ENCODE data around the gene TTC3. TPM values are rescaled to one million over a fixed set of nuclear protein-coding genes. Genes with fewer than 3 reads are reported as not detected.

TTC3 gene
- total RNA-seq, 2 experiments from 2014 or later = 75.4 to 85.6 TPM

- Mint-ChIP-seq H3K36me3 (peaks cover 16% of the 10 kb centered on the region), H3K4me3 (no peak overlapping the region), H3K9me3 (no peaks in the 10 kb centered on the region), H3K4me1 (peaks cover 11% of the 10 kb centered on the region), H3K27me3 (no peaks in the 10 kb centered on the region), H3K27ac (no peak overlapping the region)
- ATAC-seq (ENCODE audit: low read depth) (no peak), DNase-seq (no peak)
- POLR2A ChIA-PET = no interaction called here
Observed at GRCh38 chr21:37202221-37203110, 129.4 kb downstream of the TTC3 start.

DNA sequence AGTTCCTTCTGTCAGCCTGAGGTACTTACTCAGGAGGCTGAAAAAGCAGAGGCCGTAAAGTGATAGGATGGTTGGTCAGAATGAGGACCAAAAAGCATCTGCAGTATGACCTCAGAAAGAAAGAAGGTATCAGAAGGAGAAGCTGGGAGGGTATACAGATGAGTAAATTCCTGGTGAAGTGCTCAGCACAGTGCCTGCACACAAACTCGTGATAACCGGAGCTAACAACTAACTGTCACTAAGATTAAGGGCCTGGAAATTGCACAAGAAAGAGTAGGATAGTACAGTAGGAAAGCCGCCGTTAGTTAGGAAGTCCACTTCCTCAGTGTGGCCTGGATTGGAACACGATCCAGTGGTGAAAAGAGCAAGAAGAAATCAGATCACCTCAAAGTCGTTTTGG lies 131.5 kb downstream of the TTC3 start:
- Mint-ChIP-seq H3K27ac (no peak overlapping the region), H3K9me3 (peaks cover 1% of the 10 kb centered on the region), H3K4me3 (no peak overlapping the region), H3K36me3 (peaks cover 13% of the 10 kb centered on the region), H3K27me3 (no peaks in the 10 kb centered on the region), H3K4me1 (peaks cover 21% of the 10 kb centered on the region)
- DNase-seq (no peak), ATAC-seq (ENCODE audit: low read depth) (no peak)
- POLR2A ChIA-PET = no interaction called here

DNA sequence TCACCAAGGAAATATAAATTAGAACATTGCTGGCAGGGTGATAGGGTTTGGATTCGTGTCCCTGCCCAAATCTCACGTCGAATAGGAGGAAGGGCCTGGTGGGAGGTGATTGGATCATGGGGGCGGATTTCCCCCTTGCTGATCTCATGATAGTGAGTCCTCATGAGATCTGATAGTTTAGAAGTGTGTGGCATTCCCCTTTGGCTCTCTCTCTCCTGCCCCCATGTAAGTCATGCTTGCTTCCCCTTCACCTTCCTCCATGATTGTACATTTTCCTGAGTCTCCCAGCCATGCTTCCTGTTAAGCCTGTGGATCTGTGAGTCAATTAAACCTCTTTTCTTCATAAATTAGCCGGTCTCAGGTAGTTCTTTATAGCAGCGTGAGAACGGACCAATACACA lies 133.4 kb downstream of the TTC3 start:
- H3K27ac Mint-ChIP-seq = no peak overlapping the region

GRCh38 chr21:37207441-37208009 lies 134.5 kb downstream of the TTC3 start:
- Mint-ChIP-seq H3K27ac (peak overlapping the region; percentile 91), H3K4me1 (peaks cover 22% of the 10 kb centered on the region), H3K9me3 (peaks cover 5% of the 10 kb centered on the region), H3K4me3 (peak overlapping the region; percentile 76), H3K27me3 (peaks cover 2% of the 10 kb centered on the region), H3K36me3 (peaks cover 12% of the 10 kb centered on the region)
- POLR2A ChIA-PET = interaction anchor here (0.7 to 2.7 kb wide), 4 partner anchors 12 to 356 kb away, joined by 3 to 16 read pairs (median 4); partner anchors contain the start of gene DYRK1A
- DNase-seq (peak; percentile 49), ATAC-seq (ENCODE audit: low read depth) (peak; percentile 62)

More for the DNA sequence above, 133.4 kb downstream of the TTC3 start:
- Mint-ChIP-seq H3K4me1 (peaks cover 22% of the 10 kb centered on the region), H3K4me3 (no peak overlapping the region), H3K9me3 (peaks cover 4% of the 10 kb centered on the region), H3K27me3 (peaks cover 2% of the 10 kb centered on the region), H3K36me3 (peaks cover 14% of the 10 kb centered on the region)
- POLR2A ChIA-PET = interaction anchor here (2.7 kb wide), 1 partner anchor 13 kb away, joined by 16 read pairs; no protein-coding TSS in a partner anchor
- ATAC-seq (ENCODE audit: low read depth) (no peak), DNase-seq (no peak)

GRCh38 chr21:37208056-37208721 lies 135.1 kb downstream of the TTC3 start:
- peak; percentile 52 for DNase-seq
- H3K27ac Mint-ChIP-seq = peak overlapping the region; percentile 91
- H3K9me3 Mint-ChIP-seq = peaks cover 7% of the 10 kb centered on the region
- ATAC-seq (ENCODE audit: low read depth) = peak; percentile 83
- peak overlapping the region; percentile 76 for H3K4me3 Mint-ChIP-seq
- POLR2A ChIA-PET = interaction anchor here (0.7 to 2.7 kb wide), 4 partner anchors 12 to 355 kb away, joined by 3 to 16 read pairs (median 4); partner anchors contain the start of gene DYRK1A
- peaks cover 22% of the 10 kb centered on the region for H3K4me1 Mint-ChIP-seq
- peaks cover 8% of the 10 kb centered on the region for H3K36me3 Mint-ChIP-seq
- H3K27me3 Mint-ChIP-seq = peaks cover 4% of the 10 kb centered on the region

- peaks cover 7% of the 10 kb centered on the region for H3K9me3 Mint-ChIP-seq
- H3K4me3 Mint-ChIP-seq = no peak overlapping the region
- POLR2A ChIA-PET = interaction anchor here (0.9 to 2.7 kb wide), 2 partner anchors 11 to 51 kb away, joined by 3 to 16 read pairs; no protein-coding TSS in a partner anchor
- H3K36me3 Mint-ChIP-seq = peaks cover 8% of the 10 kb centered on the region
- ATAC-seq (ENCODE audit: low read depth) = no peak
- H3K27me3 Mint-ChIP-seq = peaks cover 4% of the 10 kb centered on the region
- H3K4me1 Mint-ChIP-seq = peaks cover 22% of the 10 kb centered on the region
- peak overlapping the region; percentile 91 for H3K27ac Mint-ChIP-seq
- DNase-seq = no peak
Observed at GRCh38 chr21:37208741-37209225, 135.7 kb downstream of the TTC3 start.

GRCh38 chr21:37210130-37210529 lies 137.1 kb downstream of the TTC3 start:
- Mint-ChIP-seq H3K27ac (no peak overlapping the region), H3K36me3 (peaks cover 8% of the 10 kb centered on the region), H3K9me3 (peaks cover 7% of the 10 kb centered on the region), H3K4me1 (peaks cover 22% of the 10 kb centered on the region), H3K4me3 (no peak overlapping the region), H3K27me3 (peaks cover 4% of the 10 kb centered on the region)
- DNase-seq (no peak), ATAC-seq (ENCODE audit: low read depth) (no peak)
- POLR2A ChIA-PET = no interaction called here

GRCh38 chr21:37210799-37211198 lies 137.7 kb downstream of the TTC3 start:
- peaks cover 8% of the 10 kb centered on the region for H3K36me3 Mint-ChIP-seq
- peaks cover 4% of the 10 kb centered on the region for H3K27me3 Mint-ChIP-seq
- DNase-seq (no peak), ATAC-seq (ENCODE audit: low read depth) (no peak)
- H3K9me3 Mint-ChIP-seq = peaks cover 7% of the 10 kb centered on the region
- H3K4me1 Mint-ChIP-seq = peaks cover 22% of the 10 kb centered on the region
- no peak overlapping the region for H3K4me3 Mint-ChIP-seq
- POLR2A ChIA-PET = no interaction called here
- H3K27ac Mint-ChIP-seq = no peak overlapping the region

GRCh38 chr21:37214952-37215351 lies 141.9 kb downstream of the TTC3 start:
- H3K4me3 Mint-ChIP-seq = no peak overlapping the region
- DNase-seq (no peak), ATAC-seq (ENCODE audit: low read depth) (no peak)
- POLR2A ChIA-PET = interaction anchor here (0.7 kb wide), 1 partner anchor 376 kb away, joined by 4 read pairs; no protein-coding TSS in a partner anchor
- H3K9me3 Mint-ChIP-seq = peaks cover 3% of the 10 kb centered on the region
- peaks cover 12% of the 10 kb centered on the region for H3K36me3 Mint-ChIP-seq
- peaks cover 12% of the 10 kb centered on the region for H3K4me1 Mint-ChIP-seq
- H3K27ac Mint-ChIP-seq = no peak overlapping the region
- peaks cover 4% of the 10 kb centered on the region for H3K27me3 Mint-ChIP-seq

DNA sequence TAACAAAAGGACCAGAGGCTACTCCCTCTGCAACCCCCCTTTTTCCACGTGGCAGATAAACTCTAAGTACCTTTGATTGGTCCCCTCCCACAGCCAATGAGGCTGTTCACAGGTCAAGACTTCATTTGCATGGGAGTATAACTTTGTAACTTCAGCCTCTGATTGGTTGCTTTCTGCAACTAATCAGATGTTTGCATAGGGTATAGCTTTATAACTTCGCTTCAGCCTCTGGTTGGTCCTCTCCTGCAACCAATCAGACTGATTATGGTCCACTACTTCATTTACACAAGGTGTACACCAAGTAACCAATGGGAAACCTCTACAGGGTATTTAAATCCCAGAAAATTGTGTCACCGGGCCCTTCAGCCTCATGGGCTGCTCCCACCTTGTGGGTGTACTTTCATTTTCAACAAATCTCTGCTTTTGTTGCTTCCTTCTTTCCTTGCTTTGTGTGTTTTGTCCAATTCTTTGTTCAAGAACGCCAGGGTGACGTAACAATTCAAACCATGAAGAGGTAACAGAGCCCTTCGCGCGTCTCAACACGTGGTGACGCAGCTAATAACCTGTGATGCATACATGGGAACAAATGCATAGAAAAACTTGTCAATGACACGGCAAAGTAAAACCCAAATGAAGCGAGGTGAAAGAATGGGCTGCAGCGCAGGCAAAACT lies 146.8 kb downstream of the TTC3 start:
- H3K4me1 Mint-ChIP-seq = peaks cover 44% of the 10 kb centered on the region
- POLR2A ChIA-PET = interaction anchor here (0.9 to 3.5 kb wide), 6 partner anchors 12 to 146 kb away, joined by 3 to 22 read pairs (median 10); partner anchors contain the start of genes DYRK1A and VPS26C
- H3K27ac Mint-ChIP-seq = peak overlapping the region; percentile 88
- H3K36me3 Mint-ChIP-seq = peaks cover 31% of the 10 kb centered on the region
- H3K27me3 Mint-ChIP-seq = no peaks in the 10 kb centered on the region
- peak overlapping the region; percentile 83 for H3K4me3 Mint-ChIP-seq
- DNase-seq (no peak), ATAC-seq (ENCODE audit: low read depth) (no peak)
- H3K9me3 Mint-ChIP-seq = peaks cover 1% of the 10 kb centered on the region

DNA sequence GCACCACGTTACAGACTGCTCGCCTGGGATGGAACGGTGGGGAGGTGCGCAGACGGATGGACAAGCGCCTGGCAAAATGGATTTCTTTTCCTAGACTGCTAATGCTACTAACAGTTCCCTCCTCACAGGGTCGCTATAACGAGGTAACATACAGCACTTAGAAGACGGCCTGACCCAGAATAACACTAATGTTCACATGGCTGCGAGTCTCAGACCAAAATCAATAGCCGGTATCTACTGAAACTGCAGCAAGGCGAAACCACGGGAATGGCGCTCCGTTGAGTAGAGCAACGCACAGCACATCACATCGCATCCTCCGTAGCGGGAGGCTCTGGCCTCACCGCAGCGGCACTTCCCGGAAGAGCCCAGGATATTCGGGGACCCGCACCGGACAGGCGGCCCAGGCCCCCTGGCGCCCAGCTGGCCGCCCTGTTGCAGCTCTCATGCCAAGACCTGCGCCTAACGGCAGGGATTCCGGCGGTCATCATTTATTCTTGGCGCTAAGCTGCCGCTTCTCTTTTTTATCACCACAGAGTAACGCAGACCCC lies 147.5 kb downstream of the TTC3 start:
- H3K4me3 Mint-ChIP-seq = peak overlapping the region; percentile 83
- peaks cover 1% of the 10 kb centered on the region for H3K9me3 Mint-ChIP-seq
- ATAC-seq (ENCODE audit: low read depth) (peak; percentile 32), DNase-seq (no peak)
- peaks cover 33% of the 10 kb centered on the region for H3K36me3 Mint-ChIP-seq
- POLR2A ChIA-PET = interaction anchor here (0.7 to 3.5 kb wide), 9 partner anchors 10 to 146 kb away, joined by 3 to 22 read pairs (median 5); partner anchors contain the start of genes DYRK1A and VPS26C
- H3K4me1 Mint-ChIP-seq = peaks cover 50% of the 10 kb centered on the region
- peak overlapping the region; percentile 88 for H3K27ac Mint-ChIP-seq
- no peaks in the 10 kb centered on the region for H3K27me3 Mint-ChIP-seq

DNA sequence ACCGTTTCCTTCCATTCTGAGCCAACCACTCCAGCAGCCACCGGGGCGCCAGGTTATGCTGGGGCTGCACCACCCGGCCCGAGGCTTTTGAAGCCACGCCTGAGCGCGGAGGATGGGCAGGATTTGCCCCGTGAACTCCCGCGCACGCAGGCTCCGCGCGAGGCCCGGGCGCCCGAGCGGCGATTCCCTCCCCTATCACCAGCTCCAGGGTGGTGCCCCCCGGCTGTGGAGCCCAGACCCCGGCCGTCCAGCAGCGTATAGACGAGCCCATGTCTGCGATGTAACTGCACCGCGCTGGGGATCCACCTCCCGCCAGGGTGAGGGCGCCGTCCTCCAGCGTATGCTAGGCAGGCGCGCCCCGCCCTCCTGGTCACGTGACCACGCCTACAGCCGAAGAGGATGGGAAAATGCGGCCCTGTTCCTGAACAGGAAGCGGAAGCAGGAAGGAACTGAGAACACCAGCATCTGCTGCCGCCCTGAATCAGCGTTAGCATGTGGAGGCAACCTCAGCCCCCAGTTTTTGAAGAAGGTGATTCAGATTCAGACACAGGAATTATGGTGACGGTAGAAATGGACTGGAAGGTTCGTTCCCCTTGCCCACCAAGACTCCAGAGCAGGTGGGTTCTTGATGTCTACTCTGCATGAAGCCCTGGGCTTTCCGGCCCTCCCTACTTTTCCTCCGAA lies 148.1 kb downstream of the TTC3 start:
- Mint-ChIP-seq H3K27me3 (no peaks in the 10 kb centered on the region), H3K4me1 (peaks cover 56% of the 10 kb centered on the region), H3K27ac (peak overlapping the region; percentile 88), H3K9me3 (peaks cover 1% of the 10 kb centered on the region), H3K36me3 (peaks cover 38% of the 10 kb centered on the region), H3K4me3 (peak overlapping the region; percentile 83)
- DNase-seq (peak; percentile 93), ATAC-seq (ENCODE audit: low read depth) (peak; percentile 81)
- POLR2A ChIA-PET = interaction anchor here (0.7 to 3.5 kb wide), 9 partner anchors 9 to 145 kb away, joined by 3 to 22 read pairs (median 5); partner anchors contain the start of genes DYRK1A and VPS26C
